Left hindlimb (tissue), 1 donor: Measurements from ENCODE around the gene TBC1D22A.

Experiments
- DNase-seq: peaks from one replicate; pipeline ENCODE4 v3.0.0-alpha.2; 2018

Gene TBC1D22A

DNA sequence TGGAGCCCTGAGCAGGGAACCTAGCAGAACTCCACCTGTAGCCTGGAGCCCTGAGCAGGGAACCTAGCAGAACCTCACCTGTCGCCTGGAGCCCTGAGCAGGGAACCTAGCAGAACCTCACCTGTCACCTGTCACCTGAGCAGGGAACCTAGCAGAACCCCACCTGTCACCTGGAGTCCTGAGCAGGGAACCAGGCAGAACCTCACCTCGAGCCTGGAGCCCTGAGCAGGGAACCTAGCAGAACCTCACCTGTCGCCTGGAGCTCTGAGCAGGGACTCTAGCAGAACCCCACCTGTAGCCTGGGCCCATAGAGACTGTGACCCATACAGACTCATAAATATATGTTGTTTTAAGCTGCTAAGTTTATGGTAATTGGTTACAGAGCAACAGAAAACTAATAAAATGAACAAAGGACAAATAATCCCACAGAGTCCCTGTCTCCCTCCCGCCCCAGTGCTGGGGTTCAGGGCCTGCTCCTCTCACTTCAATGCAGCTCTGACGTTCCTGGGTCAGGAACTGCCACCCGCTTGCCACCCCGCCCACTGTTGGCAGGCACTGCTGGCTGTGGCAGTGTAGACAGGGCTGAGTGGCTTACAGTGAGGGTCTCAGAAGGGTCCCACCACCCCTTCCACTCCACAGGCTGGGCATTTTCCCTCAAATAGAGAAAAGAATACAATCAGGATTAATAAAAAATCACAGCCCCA lies 259.1 kb downstream of the TBC1D22A start:
- no peak for DNase-seq

DNA sequence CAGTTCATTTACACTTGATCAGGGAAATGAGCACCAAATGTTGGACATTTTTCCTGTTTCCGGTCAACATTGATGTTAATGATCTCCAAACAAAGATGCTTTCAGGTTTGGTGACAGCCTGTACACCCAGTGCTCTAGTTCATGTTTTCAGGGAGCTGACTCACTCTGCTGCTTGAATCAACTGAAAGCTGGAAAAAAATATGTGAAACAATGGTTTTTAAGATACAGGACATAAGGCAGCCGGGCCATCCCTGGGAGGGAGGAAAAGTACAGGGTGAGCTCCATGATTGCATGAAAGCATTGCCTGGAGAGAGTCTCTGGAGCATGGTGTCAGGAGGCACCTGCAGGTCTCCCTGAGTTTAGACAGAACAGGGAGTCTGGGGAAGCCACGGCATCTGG lies 259.6 kb downstream of the TBC1D22A start:
- no peak for DNase-seq

DNA sequence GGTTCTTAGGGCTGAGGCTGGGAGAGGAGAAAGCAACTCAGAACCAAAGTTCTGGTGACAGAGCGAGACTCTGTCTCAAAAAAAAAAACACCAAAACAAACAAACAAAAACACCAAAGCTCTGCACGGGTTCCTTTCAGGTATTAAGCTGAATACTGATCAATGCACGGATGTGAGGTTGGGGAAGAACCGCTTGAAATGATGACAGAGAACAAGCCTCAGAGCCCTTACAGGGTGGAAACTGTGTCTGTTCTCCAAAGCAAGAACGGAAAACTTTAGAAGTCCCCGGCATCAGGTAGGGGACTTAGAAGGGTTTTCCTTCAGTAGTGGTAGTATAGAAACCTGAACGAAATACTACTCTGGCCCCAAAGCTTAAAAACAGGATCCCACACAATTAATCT lies 260.0 kb downstream of the TBC1D22A start:
- DNase-seq: no peak

DNA sequence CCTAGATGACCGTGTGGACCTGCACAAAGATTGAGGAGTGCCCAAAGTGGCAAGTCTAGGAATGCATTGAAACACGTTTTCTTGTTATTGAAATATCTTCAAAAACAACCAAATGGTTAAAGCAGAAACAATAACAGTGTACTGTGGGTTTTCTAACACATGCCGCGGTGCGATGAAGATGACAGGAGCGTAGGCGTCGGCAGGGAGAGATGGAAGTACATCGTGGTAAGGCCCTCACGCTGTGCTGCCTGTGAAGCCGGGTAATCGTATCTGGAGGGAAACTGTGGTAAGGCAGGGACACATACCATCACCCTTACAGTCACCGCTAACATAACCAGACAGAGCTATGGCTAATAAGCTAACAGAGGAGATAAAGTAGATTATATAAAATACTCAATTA lies 261.4 kb downstream of the TBC1D22A start:
- DNase-seq: no peak

DNA sequence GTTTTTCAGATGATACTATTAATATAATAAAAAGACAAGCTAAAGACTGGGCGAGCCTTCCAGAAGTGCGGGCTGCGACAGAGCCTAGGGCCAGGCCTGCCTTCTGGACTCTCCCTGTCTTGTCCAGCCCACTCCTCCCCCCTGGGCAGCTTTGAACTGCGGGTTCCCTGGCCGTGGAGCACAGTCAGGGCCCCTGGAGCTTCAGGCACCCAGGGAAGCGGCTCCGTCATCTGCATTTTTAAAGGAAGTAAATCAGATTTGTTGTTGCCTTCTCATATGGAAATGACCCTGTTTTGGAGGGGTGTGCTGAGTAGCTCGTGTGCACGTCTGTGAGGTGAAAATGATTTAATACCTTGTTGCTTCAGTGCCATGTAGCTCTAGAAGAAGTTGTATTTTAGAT lies 265.3 kb downstream of the TBC1D22A start:
- DNase-seq: no peak

- no peak for DNase-seq
These were observed 267.0 kb downstream of the TBC1D22A start for GRCh38 chr22:47029244-47030074.

- DNase-seq: no peak
These were observed 267.8 kb downstream of the TBC1D22A start for GRCh38 chr22:47030143-47030661.

- no peak for DNase-seq
These were observed 268.6 kb downstream of the TBC1D22A start for GRCh38 chr22:47030881-47031627.

- DNase-seq: no peak
These were observed 269.1 kb downstream of the TBC1D22A start for GRCh38 chr22:47031628-47031915.

DNA sequence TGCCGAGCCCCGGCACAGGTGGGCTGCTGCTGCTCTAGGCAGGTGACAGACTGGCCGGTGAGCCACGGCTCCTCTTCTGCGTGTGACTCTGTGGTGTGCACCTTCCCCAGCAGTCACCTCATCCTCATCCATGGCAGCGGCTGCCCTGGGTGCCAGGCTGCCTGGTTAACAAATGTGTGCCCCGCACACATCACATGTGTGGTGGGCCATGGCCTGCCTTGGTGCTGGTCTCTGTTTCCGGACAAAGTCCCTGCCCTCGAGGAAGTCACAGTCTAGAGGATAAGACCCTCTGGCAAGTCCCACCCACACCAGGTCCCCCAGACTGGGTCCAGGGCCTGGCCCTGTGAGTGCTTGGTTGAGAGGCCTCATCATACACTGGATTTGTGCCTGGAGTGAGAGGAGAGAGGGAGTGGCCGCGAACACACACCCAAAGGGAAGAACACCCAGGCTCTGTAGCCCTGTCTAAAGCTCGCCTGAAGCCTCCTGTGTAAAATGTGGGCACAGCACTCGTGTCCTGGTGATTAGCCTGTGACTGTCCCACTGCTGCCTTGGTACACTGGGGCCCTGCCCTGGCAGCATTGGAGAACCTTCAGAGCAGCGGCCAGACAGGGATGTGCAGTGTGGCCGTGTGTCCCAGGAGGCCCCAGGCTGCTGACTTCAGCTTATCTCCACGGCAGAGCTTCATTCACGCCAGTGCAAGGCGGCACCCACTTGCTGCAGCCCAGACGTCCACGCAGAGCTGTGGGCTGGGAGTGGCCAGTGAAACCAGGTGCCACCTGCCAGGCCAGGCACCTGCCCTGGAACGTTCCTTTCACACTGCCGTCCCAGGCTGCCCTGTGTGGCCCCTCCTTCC lies 269.9 kb downstream of the TBC1D22A start:
- DNase-seq: no peak

DNA sequence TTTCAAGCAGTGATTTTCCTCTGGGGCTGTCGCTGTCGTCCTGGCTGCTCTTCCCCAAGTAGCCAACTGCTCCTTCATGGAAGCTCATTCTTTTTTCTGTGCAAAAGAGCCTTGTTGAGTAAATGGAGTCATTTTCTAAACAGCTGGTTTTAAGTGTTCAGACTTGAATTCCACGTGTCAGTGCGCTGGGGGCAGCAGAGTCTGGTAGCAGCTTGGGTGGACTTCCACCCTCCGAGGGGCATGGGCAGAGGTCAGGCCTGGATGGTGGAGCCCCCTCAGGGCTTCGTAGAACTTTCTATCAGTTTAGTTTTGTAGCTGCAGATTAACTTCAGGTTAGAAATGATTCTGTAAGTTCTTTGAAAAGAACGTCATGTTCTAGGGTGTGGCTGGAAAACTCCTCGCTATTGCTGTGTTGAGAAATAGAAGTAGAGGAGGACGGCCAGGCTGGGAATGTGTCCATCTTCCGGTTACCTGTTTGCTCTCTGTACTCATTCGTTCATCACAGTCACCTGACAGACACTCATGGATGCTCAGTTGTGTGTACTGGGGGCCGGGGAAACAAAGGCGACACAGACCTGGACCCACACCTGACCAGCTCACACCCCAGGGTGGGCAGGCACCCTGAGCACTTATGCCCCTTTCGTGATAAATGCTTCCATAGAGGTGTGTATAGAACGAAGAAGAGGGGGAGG lies 270.7 kb downstream of the TBC1D22A start:
- DNase-seq: no peak

DNA sequence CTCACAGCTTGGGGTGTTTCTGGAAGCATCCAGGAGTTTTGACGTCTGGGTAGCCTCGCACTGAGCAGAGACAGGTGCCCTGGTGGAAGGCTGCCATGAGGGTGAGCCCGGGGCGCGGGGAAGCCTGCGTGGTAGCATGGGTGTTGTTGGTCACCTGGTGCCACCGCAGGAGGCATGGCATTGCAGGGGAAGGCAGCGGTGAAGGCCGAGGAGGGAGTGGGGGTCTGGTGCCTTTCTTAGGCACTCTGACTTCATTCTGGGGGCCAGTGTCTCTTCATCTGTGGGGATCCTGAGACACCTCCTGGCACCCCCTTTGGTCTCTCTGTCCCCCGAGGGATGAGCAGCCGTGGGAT lies 271.2 kb downstream of the TBC1D22A start:
- DNase-seq: no peak

GRCh38 chr22:47034076-47034808 lies 271.8 kb downstream of the TBC1D22A start:
- no peak for DNase-seq

GRCh38 chr22:47034905-47035419 lies 272.5 kb downstream of the TBC1D22A start:
- DNase-seq: no peak

- DNase-seq: no peak
These were observed 273.0 kb downstream of the TBC1D22A start for GRCh38 chr22:47035425-47035881.

DNA sequence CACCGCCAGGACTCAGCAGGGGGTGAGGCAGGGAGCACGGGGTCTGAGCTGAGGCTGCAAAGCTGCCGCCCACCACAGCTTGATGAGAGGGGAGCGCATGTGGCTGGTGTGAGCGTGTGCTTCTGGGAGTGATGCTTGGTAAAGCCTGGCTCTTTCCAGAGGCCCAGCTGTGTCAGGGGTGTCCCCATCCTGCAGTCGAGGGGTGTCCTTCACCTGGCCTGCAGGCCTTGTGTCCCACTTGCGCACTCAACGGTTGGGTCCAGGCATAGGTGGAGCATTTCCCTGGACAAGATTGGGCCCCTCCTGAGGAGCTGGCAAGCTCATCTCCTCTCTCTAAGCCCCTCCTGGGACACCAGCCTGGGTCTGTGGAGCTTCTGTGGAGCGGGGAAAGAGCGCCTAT lies 273.9 kb downstream of the TBC1D22A start:
- DNase-seq: no peak

DNA sequence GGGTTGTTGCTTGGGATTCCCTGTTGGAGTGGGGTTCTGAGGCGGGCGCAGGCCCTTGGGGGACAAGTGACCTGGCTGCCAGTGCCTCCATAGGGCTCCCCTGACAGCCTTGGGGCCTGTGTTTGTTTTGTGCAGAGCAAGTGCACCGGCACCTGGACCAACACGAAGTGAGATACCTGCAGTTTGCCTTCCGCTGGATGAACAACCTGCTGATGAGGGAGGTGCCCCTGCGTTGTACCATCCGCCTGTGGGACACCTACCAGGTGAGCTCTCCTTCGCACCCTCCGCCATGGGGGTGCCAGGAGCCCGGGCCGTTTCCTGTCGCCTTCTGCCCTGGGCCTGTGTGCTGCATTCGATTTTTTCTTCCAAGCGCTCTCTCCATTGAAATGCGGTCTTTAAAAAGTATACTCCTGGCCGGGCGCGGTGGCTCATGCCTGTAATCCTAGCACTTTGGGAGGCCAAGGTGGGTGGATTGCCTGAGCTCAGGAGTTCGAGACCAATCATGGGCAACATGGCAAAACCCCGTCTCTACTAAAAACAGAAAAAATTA lies 274.6 kb downstream of the TBC1D22A start:
- DNase-seq: no peak

GRCh38 chr22:47038206-47038835 lies 275.9 kb downstream of the TBC1D22A start:
- no peak for DNase-seq

DNA sequence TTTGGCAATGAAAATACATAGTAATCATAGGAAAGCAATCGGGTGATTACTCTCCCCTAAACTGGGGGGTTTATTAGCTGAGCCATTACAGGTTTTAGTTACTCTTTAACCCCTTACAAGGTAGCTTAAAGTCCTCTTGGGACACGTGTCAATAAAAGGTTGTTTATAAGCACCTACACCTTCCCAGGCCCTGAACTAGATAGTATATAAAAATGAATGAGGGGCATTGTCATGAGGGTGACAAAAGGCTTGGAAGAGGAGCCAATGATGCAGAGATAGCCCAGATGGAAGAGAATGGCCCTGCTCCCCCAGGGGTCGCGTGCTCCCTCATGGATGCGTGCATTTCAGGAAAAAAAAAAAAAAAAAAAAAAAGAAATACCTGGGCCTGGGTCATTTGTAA lies 276.9 kb downstream of the TBC1D22A start:
- no peak for DNase-seq
